Nephron (organoid): ENCODE results near the gene STK32B.

Source experiments
- H3K27ac Mint-ChIP-seq, 3 experiments: 2 replicates each; pipeline ENCODE4 v1.8.0; 2020; ENCODE audit warnings: mixed read lengths in 3 of 3, mild to moderate bottlenecking in 2 of 3, moderate library complexity in 1 of 3
- H3K27me3 Mint-ChIP-seq: 2 replicates; pipeline ENCODE4 v1.8.0; 2021; ENCODE audit warnings: low read depth, mild to moderate bottlenecking, moderate library complexity, mixed read lengths
- H3K36me3 Mint-ChIP-seq: 2 replicates; pipeline ENCODE4 v1.8.0; 2020; ENCODE audit warnings: low read depth, mixed read lengths
- H3K4me1 Mint-ChIP-seq: 2 replicates; pipeline ENCODE4 v1.8.0; 2020; ENCODE audit warnings: mixed read lengths
- H3K4me3 Mint-ChIP-seq, 3 experiments: 2 replicates each; pipeline ENCODE4 v1.8.0; 2020; ENCODE audit warnings: mild to moderate bottlenecking in 3 of 3, mixed read lengths in 3 of 3, moderate library complexity in 2 of 3
- H3K9me3 Mint-ChIP-seq: 2 replicates; pipeline ENCODE4 v1.8.0; 2020; ENCODE audit warnings: mixed read lengths
- TF ChIP-seq, protein P1 (sequence below), 3 experiments: fragments of 200-600 bp; sonication (generic); IDR thresholded peaks; one replicate each; pipeline ENCODE4 v1.5.0; 2021; ENCODE audit warnings: antibody characterized with exemption in 3 of 3; ENCODE audit not compliant: unreplicated experiment in 3 of 3

The STK32B gene

DNA sequence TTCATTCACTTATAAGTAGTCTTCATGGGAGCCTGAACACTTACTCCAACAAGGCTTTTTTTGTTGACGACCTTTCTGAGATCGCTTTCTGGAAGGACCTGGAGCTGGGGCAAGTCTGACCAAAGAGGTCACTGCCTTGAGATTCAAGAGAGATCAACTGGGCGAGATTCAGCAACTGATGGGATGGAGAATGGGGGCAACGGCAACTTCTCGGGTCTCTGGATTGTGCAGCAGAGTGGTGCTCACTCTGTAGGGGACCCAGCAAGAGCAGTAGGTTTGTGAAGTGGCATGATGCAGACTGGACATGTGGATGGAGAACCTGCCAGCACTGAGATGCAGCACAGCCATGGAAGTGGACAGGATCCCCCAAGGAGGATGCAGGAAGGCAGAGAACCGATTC is 369.0 kb downstream of the STK32B start:
- no peaks in the 10 kb centered on the region for H3K4me1 Mint-ChIP-seq
- no peaks in the 10 kb centered on the region for H3K36me3 Mint-ChIP-seq
- peaks cover 31% of the 10 kb centered on the region for H3K27me3 Mint-ChIP-seq
- TF ChIP-seq, protein P1, sequence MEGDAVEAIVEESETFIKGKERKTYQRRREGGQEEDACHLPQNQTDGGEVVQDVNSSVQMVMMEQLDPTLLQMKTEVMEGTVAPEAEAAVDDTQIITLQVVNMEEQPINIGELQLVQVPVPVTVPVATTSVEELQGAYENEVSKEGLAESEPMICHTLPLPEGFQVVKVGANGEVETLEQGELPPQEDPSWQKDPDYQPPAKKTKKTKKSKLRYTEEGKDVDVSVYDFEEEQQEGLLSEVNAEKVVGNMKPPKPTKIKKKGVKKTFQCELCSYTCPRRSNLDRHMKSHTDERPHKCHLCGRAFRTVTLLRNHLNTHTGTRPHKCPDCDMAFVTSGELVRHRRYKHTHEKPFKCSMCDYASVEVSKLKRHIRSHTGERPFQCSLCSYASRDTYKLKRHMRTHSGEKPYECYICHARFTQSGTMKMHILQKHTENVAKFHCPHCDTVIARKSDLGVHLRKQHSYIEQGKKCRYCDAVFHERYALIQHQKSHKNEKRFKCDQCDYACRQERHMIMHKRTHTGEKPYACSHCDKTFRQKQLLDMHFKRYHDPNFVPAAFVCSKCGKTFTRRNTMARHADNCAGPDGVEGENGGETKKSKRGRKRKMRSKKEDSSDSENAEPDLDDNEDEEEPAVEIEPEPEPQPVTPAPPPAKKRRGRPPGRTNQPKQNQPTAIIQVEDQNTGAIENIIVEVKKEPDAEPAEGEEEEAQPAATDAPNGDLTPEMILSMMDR (IDR thresholded peaks at IDR 0.05; ENCODE audit: unreplicated experiment in 3 of 3) = no peak
- no peak overlapping the region for H3K4me3 Mint-ChIP-seq
- no peak overlapping the region for H3K27ac Mint-ChIP-seq
- H3K9me3 Mint-ChIP-seq = peaks cover 18% of the 10 kb centered on the region

DNA sequence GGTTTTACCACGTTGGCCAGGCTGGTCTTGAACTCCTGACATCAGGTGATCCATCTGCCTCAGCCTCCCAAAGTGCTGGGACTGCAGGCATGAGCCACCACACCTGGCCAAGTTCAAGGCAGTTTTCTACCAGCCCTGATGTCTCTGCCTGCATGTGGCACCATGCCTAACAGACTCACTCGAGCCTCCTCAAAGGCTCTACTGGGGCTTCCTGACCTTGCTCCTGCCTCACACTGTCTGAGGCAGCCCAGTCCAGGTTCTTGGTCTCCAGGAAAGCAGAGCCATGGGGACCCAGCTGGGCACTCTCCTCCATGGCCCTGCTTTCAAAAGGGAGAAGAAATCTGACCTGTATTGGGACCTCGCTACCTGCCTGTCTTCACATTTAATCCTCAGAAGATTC is 370.1 kb downstream of the STK32B start:
- H3K9me3 Mint-ChIP-seq = peaks cover 16% of the 10 kb centered on the region
- no peaks in the 10 kb centered on the region for H3K36me3 Mint-ChIP-seq
- H3K4me3 Mint-ChIP-seq = no peak overlapping the region
- TF ChIP-seq, protein P1 (IDR thresholded peaks at IDR 0.05; ENCODE audit: unreplicated experiment in 3 of 3) = no peak
- no peak overlapping the region for H3K27ac Mint-ChIP-seq
- H3K4me1 Mint-ChIP-seq = no peaks in the 10 kb centered on the region
- peaks cover 26% of the 10 kb centered on the region for H3K27me3 Mint-ChIP-seq

DNA sequence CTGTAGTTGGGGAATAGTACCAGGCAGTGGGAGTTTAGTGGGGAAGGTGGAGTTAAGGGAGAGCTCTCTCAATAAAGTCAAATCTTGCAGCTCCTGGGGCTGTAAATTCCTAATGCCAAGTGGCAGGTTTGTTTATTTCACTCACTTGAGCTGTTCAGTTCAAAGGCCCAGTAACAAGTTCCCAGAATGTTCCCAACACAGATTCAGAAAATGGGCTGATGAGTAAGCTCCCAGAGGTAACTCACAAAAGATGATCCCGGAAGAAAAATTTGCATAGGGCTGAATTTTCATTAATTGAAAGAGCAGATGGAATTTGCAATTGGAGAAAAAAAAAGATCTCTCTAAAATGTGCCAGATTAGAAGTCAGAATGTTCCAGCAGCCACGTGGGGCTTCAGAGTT is 370.9 kb downstream of the STK32B start:
- H3K36me3 Mint-ChIP-seq = no peaks in the 10 kb centered on the region
- H3K27ac Mint-ChIP-seq = no peak overlapping the region
- H3K4me1 Mint-ChIP-seq = no peaks in the 10 kb centered on the region
- no peak overlapping the region for H3K4me3 Mint-ChIP-seq
- H3K27me3 Mint-ChIP-seq = peaks cover 25% of the 10 kb centered on the region
- TF ChIP-seq, protein P1 (IDR thresholded peaks at IDR 0.05; ENCODE audit: unreplicated experiment in 3 of 3) = no peak
- peaks cover 13% of the 10 kb centered on the region for H3K9me3 Mint-ChIP-seq

DNA sequence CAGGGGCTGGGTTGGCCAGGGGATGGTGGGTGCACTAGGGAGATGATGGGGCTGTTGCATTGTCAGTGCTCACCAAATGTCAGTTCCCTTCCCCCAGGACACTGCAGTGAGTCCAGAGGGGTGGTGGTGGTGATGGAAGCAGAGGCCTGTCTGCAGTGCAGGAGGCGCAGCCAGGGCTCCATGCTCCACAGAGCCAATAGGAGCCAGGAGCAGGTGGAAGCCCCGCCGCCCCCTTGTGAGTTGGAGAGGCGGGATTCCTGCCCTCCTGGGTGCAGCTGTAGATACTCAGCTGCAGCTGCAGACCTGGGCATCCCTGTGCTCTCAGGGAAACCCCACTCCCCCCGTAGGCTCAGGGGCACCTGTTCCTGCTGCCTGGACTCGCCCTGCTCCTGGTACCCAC is 372.4 kb downstream of the STK32B start:
- Mint-ChIP-seq H3K27me3 (peaks cover 24% of the 10 kb centered on the region), H3K4me3 (no peak overlapping the region), H3K36me3 (no peaks in the 10 kb centered on the region), H3K9me3 (peaks cover 2% of the 10 kb centered on the region), H3K27ac (no peak overlapping the region), H3K4me1 (no peaks in the 10 kb centered on the region)
- TF ChIP-seq, protein P1 (IDR thresholded peaks at IDR 0.05; ENCODE audit: unreplicated experiment in 3 of 3) = no peak

DNA sequence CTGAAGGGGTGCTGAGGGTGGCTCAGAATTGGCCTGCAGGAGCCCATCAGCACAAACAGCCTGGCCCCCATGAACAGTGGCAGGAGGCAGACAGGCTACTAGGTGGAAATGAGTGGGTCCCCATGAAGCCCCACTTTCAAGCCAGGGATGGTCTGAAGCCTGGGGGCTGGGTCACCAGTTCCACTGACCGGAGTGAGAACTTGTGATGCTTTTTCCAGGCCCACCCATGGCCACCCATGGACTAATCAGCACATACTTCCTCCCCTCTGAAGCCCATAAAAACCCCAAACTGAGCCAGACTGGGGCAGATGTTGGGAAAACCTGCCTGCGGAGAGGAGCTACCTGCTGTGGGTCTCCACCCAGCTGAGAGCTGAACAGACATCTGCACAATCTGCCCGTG is 372.9 kb downstream of the STK32B start:
- Mint-ChIP-seq H3K9me3 (peaks cover 2% of the 10 kb centered on the region), H3K27ac (no peak overlapping the region), H3K36me3 (no peaks in the 10 kb centered on the region), H3K4me3 (no peak overlapping the region), H3K4me1 (no peaks in the 10 kb centered on the region), H3K27me3 (peaks cover 19% of the 10 kb centered on the region)
- TF ChIP-seq, protein P1 (IDR thresholded peaks at IDR 0.05; ENCODE audit: unreplicated experiment in 3 of 3) = no peak

DNA sequence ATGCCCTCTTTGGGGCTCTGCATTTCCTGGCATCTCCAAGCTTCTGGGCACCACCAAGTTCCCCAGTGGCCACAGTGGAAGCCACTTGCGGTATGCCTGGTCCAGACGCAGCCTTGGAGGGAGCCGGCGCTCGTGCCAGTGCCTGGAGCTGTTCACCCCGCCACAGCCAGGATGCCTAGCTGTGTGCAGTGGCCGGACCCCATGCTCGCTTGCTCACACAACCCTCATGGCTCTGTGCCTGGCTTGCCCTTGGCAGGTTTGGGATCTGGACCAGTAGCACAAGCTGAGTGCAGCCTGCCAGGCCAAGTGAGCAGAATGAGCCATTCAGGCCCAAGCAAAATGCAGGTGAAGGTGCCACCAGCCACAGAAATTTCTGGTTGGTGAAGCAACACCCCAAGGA is 373.6 kb downstream of the STK32B start:
- Mint-ChIP-seq H3K27me3 (peaks cover 19% of the 10 kb centered on the region), H3K9me3 (peaks cover 4% of the 10 kb centered on the region), H3K4me3 (no peak overlapping the region), H3K36me3 (no peaks in the 10 kb centered on the region), H3K27ac (no peak overlapping the region), H3K4me1 (no peaks in the 10 kb centered on the region)
- TF ChIP-seq, protein P1 (IDR thresholded peaks at IDR 0.05; ENCODE audit: unreplicated experiment in 3 of 3) = no peak
